GM21360 (cell line): ENCODE measurements around the gene SCFD2.

Experiments used
- ATAC-seq: cut with Tn5 transposase; IDR thresholded peaks from one replicate; pipeline ENCODE4 v1.9.1; 2021; ENCODE audit warnings: mild to moderate bottlenecking, moderate library complexity; ENCODE audit not compliant: unreplicated experiment

Gene SCFD2

DNA sequence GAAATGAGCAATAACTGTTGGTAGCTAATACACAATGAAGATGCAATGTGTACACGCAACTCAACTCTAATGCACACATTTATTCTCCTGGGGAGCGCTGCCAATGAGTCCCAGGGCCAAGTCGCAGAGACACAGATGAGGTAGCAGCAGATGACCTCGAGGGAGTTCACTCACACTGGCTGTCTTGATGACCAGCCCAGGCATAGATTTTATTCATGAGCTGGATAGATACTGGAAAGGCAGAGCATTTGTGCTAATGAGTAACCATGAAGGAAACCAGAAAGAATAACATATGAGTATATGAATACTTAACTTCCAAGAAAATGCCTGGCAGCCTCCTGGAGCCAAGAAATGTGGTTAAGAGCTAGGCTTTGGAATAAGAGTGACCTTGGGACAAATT is 461.4 kb downstream of the SCFD2 start:
- ATAC-seq: no peak

DNA sequence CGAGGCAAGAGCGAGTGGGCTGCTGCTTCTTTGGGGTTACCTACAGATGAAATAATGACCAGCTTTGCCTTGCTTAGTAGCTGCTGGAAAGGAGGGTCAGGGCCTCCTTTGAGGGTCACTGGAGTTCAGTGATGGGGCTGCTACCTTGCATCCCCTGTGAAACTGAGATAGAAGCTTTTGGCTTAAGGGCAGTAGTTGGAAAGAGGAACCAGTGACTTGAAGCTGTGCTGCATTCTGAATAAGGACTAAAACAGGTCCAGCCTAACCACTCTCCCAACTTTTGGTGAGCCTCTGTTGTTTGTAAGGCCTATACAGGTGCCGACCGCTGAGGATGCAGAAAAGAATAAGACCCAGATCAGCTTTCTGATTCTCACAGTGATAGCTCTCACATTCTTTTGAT is 462.6 kb downstream of the SCFD2 start:
- ATAC-seq: no peak

DNA sequence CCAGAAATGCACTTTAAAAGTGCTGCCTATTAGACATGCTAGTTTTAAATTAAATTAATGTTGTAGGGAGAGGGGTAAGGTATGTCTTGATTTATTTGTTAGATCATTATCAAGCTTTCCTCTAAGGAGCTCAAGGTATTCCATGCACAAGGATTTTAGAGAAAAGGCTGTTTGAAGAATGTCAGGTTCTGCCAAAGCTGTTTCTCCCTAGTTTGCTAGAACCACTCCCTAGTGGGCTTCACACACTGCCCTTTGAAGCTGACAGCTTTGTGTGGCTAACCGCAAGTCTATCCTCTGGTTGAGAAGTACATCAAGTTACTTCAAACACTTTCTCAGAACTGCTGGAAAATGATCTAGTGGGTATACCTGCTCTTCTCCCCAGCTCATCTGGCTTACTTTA is 471.4 kb downstream of the SCFD2 start:
- ATAC-seq: no peak

DNA sequence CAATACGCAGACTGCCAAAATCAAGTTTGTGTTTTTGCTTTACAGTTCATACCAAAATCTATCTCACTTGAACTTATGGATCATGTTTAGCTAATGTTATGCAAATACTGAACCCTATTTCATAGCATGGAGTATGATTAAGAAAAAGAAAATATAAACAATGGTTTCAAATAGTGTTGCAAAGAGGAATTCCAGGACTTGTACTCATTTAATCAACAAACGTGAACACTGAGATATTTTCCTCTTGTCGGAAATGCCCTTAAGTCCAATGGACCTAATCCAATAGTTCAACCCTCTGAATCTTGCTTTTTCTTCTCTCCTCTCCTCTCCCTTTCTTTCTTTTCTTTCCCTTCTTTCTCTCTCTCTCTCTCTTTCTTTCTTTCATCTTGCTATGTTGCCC is 473.0 kb downstream of the SCFD2 start:
- no peak for ATAC-seq

DNA sequence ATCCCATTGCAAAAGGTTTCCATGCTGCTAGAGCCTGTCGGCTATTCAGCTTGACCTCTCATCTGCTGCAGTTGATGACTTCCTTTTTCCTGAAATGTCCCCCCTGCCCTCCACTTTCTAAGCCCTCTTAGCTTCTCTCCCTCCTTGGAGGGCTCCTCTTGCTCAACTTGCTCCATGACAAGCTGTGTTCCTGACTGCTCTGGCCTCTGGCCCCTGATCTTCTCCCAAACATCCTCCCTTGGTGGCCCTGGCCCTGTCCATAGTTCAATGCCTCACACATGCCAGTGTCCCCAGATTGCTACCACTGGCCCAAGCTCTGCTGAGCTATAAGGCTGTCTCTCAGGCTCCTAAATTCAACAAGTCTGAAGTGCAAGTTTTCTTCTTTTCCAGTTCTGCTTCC is 474.1 kb downstream of the SCFD2 start:
- ATAC-seq: no peak

DNA sequence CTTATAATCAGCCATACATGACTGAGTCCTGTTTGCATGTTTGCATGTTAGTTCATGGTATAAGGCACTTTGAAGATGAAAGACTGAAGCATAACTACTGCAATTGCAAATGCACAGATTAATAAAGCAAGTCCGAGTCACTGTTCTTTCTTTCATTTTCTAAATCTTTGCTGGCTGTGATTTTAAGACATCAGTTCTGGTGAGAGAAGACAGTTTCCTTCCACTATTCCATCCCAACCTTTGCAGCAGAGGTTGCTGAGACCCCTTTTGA is 475.4 kb downstream of the SCFD2 start:
- no peak for ATAC-seq

DNA sequence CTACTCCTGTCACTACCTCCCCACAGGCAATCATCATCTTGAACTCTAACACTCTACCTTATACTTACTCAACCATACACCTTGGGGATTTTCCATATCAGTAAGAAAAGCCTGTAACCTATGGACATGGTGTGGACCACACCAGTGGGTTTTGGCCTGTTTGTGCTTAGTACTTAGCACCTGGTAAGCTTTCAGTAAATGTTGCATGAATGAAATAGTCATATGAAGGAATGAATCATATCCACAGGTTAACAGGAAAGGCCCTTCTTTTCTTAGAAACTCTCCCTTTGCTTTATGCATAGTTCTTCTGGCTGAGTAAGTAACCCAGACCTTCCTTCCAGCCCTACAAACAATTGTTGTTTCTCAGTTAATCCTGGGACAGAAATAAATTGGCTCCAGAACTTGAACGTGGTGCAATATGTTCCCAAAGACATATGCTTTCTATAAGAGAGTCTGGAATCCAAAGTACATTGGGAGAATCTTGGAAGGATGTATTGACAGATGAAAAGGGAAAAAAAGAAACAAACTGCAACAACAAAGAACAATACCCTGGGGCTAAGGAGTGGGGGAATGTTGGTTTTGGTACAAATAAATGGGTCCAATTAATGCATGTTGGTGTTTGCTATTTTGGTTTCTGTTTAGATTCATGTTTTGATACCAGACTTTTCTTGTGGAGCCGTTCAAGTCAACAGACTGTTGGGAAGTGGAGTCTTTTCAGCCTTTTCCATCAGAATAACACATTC is 475.9 kb downstream of the SCFD2 start:
- no peak for ATAC-seq

DNA sequence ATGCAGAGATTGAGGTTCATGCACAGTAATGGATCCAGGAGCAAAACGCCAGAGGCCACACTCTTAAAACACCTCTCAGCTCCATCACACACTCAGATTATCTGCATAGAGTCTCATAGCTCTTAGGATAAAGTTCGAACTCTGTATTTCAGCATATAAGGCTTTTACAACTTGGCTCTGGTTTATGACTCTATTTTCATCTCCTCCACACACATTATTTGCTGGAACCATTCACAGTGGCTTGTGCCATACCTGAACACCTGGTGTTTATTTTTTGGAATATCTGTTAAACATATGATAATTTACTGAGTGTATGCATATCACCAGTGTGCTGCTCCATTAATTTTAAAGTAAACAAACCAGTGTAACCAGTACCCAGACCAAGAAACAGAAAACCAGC is 476.5 kb downstream of the SCFD2 start:
- ATAC-seq: no peak

DNA sequence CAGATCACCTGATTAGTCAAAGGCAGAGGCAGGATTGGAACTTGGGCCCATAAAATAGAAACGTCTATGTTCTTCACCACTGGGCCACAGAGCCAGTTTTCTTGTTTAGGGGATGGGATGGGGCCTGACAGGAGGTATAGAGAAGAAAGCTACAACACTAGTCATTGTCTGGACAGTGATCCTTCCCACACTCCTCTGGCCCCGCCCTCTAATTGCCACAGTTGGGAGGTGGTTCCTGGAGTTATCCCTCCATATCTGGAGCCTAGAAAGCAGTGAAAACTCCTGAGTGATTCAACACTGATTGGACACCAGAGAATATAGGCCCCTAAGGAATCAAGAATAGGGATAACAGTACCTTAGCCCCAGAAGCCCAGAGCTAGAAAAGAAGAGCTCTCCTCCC is 480.9 kb downstream of the SCFD2 start:
- no peak for ATAC-seq

DNA sequence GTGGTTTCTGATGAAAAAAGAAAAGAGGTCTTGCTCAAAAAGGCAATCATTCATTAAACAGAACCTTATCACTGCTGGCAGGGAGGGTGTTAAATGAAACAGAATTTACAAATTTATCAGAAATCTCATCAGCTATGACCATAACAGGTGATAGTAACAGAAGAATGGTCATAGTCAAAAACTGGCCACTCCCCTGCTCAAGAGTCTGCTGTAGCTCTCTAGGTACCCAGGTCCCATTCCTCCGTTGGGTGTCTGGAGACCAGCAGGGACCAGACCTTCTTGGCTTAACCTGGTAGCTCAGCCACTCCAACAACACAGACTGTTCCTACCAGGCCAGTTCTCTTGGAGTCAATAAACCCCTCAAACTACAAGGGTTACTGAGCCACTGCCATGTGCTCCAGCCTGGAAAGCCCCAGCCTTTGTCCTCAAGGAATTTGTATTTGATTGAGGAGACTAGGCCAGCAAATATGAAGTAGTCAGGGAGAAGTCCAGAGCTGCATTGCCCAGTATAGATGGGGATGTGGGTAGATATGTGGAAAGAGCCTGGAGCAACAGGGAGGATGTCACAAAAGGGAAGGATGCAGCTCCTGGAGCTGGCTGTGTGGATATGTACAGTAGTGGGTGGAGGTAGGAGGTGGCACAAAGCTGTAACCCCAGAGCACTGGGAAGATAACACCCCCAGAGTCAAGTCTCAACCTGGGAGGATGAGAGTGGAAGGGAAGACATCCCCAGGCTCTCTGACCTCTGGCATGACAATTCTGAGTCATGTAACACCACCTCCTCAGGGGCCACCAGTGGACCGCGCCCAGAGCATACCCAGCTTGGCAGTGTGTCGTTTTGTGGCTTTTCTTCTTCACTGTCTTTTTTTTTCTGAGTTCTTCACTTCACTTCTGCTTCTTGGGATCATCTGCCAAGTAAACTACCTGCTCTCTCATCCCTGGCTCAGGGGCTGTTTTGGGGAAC is 481.9 kb downstream of the SCFD2 start:
- no peak for ATAC-seq

DNA sequence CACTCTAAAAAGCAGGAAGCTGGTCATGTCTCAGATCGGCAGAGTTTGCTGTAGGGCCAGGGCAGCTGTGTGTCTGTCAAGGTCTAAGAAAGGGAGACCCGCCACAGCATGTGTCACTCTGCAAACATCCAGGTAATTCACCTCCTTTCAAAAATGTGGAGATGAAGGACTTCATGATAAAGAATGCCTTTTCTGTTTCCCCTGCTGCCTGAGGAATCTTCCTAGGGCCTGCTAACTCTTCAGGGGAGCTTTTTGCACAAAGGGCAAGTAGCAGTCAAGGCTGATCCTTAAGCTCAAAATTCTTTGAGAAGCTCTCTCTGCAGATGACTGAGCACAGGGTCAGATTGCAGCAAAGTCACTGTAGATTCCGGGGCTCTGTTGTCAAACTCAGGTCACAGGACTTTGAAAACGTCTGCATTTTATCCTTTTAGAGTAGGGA is 482.7 kb downstream of the SCFD2 start:
- ATAC-seq: no peak

DNA sequence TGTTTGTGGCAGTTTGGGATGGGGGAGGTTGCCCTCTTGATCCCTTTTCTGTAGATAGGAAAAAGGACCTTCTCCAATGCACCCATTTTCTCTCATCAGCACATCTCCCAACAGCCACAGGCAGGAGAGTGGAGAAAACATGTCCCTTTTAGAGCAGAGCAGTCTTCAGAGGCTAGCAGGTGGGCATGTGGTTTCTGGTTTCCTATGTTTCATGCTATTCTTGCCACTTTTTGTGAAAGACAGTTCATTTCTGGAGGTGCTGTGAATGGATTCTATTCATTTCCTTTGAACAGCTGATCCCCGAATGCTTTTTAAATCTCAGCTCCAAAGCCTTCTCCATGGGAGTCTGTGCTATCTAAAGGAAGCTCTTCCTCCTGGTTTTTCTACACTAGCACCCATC is 484.9 kb downstream of the SCFD2 start:
- no peak for ATAC-seq

DNA sequence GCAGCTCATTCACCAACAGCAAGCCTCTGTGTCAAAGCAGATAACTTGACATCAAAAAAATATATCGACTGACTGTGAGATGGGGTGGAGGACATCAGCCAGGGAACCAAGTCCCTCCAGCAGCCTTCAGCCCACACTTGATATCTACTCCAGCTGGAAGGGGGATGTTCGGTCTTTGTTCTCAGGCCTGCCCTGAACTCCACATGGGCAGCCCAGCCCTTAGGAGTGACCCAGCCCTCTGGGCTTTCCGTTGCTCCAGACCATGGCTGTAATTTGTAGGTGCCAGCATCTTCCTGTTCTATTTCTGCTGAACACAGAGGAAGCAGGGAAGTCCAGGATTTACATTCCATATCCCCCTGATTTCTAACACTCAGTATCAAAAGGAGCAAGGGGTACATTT is 486.4 kb downstream of the SCFD2 start:
- ATAC-seq: no peak

DNA sequence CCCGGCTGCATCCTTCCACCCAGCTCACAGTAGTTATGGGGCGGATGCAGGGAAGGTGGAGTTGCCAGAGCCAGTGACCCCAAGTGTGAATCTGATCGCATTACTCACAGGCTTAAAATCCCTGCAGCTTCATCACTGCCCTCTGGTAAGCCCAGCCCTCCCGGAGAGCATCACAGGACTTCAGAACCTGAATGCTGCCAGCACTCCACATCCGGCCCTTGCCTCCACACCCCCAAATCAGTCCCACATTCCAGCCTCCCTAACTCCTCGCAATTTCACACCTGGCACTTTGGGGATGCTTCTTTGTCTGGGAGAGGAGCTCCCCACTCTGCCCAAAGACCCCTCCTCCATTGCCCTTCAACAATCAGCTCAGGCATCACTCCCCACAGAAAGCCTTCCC is 488.2 kb downstream of the SCFD2 start:
- ATAC-seq: no peak

DNA sequence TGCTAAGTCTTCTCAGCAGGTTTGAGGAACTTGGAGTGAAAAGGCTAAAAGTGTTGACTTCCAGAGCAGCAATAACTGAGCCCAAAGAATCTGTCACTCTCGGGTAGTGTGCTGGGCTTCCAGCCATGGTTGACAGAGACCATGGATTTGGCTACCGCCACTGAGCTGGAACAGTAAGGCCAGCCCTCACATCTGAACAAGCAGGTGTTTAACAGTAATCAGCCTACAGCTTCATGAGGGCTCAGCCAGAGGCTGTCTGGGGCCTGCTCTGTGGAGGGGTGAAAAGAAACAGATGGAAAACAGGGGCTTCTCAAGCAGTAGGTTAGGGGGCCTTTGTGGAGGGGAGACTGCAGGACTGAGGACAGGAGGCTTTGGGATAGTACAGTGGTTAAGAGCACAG is 488.8 kb downstream of the SCFD2 start:
- ATAC-seq: no peak

DNA sequence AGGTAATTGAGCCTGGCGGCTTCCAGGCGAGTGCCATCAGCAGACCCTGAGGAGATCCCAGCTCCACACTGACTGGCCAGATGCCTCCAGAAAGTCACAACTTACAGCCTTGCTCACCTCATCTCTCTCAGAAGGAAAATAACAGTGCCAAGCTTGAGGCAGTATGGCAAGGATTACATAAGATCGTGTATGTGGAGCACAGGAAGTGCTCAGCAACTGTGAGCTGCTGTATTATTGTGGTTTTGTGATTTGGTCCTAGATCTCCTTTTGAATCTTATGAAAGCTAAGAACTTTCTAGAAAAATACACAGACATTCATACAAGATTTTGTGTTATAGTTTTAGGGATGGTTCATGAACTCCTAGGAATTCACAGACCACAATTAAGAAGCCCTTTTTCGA is 489.8 kb downstream of the SCFD2 start:
- no peak for ATAC-seq

DNA sequence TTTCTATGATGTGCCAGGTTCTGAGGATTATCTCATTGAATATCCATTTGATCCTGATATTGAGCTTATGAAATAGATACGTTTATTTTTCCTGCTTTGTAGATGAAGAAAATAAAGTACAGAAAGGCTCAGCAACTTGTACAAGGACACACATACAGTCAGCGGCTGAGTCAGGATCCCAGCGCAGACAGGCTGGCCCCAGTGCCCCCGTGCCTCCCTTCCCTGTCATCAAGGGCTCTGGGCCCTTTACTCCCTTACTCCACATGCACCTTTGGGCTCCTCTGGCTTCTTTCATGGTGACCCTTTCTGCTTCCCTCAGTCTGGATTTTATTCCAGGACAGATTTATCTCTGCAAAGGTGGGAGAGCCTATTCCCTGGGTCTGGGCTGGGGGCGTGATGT is 490.9 kb downstream of the SCFD2 start:
- ATAC-seq: no peak

DNA sequence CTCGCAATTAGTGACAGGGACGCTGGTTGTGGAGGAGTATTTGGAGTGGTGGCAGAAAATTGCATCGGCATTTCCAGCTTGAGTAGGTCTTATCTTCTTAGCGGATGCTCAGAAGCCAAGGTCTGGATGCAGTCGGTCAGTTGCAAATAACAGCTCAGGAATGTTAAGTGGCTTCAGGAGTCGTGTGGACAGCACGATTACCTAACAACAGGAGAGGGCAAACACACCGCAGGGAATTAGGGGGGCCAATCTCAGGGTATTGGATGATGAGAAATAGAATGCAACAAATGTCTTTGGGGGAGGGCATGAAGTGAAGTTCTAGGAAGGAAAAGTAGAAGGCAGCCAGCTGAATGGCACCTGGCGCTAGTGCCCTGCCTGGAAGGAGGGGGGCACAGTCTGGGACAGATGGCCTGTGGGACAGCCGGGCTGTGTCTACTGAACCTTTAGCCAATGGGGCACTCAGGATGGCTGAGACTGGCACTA is 492.0 kb downstream of the SCFD2 start:
- ATAC-seq: no peak

DNA sequence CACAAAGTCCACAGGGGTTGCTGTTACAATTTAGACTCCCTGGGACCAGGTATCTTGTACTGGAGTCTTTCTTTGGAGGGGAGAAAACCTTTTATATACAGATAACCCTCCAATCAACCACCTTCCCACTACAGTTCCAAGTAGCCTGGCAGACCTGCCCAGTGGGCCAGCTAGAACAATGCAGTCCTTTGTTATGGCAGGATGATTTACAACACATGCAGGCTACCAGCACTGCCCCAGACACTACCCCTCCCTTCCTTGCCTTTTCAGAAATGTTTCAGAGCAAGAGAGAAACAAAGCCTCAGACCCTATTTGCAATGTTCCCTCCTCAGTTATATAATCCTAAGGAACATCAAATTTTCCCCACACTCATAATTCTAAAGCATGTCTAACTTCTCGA is 492.7 kb downstream of the SCFD2 start:
- ATAC-seq: no peak

DNA sequence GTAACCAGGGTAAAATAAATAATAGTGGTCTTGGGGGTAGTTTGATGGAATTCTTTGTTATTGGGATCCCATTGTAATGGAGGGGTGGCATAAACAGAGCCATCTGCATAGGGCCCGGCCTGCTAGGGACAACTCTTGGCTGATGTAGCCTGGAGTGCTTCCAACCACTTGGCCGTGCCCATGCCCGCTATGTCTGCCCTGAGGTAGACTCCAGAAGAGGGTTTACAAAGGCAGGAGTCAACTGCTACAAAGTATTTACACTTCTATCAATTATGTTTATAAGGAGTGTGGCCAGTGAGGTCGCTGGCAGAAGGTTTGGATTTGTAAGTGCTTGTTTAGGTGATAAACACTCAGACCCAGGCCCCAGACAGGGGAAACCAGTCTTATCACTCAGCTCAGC is 495.6 kb downstream of the SCFD2 start:
- no peak for ATAC-seq

DNA sequence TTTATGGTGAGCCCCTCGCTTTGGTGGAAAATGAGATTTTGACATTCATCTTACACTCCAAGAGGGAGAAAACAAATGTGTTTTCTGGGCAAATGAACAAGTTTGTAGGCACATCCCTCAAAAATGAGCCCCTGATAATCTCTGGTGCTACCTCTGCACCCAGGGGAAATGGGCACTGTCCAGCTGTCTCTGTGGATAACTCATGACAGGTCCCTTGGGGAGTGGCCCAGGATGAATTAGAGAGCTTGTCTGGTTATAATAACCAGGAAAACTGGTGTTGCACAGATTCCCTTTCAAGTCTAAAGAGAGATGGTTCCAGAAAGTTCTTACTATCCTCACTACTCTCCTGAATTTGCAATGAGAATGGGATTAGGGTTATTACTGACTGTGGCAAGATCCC is 496.2 kb downstream of the SCFD2 start:
- no peak for ATAC-seq

DNA sequence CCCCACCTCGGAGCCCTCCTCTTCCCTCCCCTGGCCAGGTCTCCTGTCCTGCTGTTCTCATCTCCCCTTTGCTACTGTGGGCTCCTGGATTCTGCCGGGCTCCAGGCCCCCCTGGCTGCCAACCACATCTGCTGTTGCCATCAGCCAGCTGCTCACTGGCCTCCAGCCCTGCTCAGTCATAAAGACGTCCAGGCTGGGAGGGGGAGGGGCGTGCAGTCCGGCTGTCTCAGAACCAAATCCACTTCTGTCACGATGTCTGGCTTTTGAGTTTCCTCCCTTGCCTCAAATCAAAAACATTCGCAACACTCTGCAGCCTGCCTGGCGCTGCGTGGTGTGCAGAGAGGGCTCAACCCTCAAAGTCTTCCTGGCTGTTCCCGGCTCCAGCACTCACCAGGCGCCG is 496.7 kb downstream of the SCFD2 start:
- ATAC-seq: no peak
